ENCODE results near the gene IQCH.

GRCh38 chr15:67254238-67255175 lies at the start of gene IQCH, which contains the start of gene AAGAB:
- no peak for TF ChIP-seq CTCF (IDR thresholded peaks at IDR 0.05)
- peak; percentile 47 to 86 for TF ChIP-seq POLR2A (IDR thresholded peaks at IDR 0.05)

Measured in thyroid gland (tissue), 4 donors.